HCT116 (cell line): ENCODE results near the gene AGPAT3. TPM values are rescaled to one million over a fixed set of nuclear protein-coding genes. Genes with fewer than 3 reads are reported as not detected.

Experiments used
- ATAC-seq: fragments of 200-7000 bp; cut with Tn5 transposase; 2 replicates; pipeline ENCODE4 v1.9.1; 2020; ENCODE audit warnings: mild to moderate bottlenecking, moderate library complexity
- BruUV-seq: library from RNA; stranded (reverse); fragments of 400-500 nt; replicated peaks from 2 replicates; lab custom pipeline; 2021; lab: Mats Ljungman, UMichigan
- CTCF ChIA-PET: fragments of 300-600 bp; sonication (Branson Sonifier 250); formaldehyde crosslinking; loops from one replicate; lab custom pipeline; 2021; ENCODE audit warnings: antibody characterized with exemption; lab: Charles Lee
- POLR2A ChIA-PET: fragments of 300-600, 350-600 bp; sonication (Branson Sonifier 250); formaldehyde crosslinking; loops from one replicate; lab custom pipeline; 2021; ENCODE audit warnings: antibody characterized with exemption; lab: Charles Lee
- RAD21 ChIA-PET, 2 experiments: fragments of 300-600 bp; sonication (Branson Sonifier 250); formaldehyde crosslinking; loops; one replicate each; lab custom pipeline; 2023; ENCODE audit warnings: low total read pairs in 2 of 2; ENCODE audit not compliant: uncharacterized antibody in 2 of 2, unreplicated experiment in 2 of 2, low non-redundant PET in 1 of 2; lab: Charles Lee
- DNase-seq: peaks from one replicate; pipeline ENCODE4 v3.0.0-alpha.2; 2010; ENCODE audit warnings: low read depth, low spot score
- H2AFZ ChIP-seq: fragments of 200-600 bp; shearing (Covaris generic), sonication (generic); 2 replicates; pipeline ENCODE4 v1.6.1; 2017; ENCODE audit warnings: low read depth, mixed run types, mixed read lengths, antibody characterized with exemption, low read length; ENCODE audit not compliant: poor library complexity, severe bottlenecking
- H3K27ac ChIP-seq: 2 replicates; pipeline ENCODE4 v1.5.1; 2012; ENCODE audit warnings: low read depth, low read length
- H3K27me3 ChIP-seq: fragments of 200-600 bp; sonication (generic); 2 replicates; pipeline ENCODE4 v1.6.1; 2016; ENCODE audit warnings: mixed run types, low read length, mixed read lengths; ENCODE audit not compliant: insufficient read depth
- H3K36me3 ChIP-seq, 2 experiments: fragments of 200-500 bp in 1 of 2; fragments of 200-600 bp in 1 of 2; sonication (Bioruptor generic) in 1 of 2; sonication (generic) in 1 of 2; 2 replicates each; pipeline versions ENCODE4 v1.5.1 to v1.6.1; 2014 to 2016; ENCODE audit warnings: low read length in 2 of 2, inconsistent platforms in 1 of 2, mixed read lengths in 1 of 2, mixed run types in 1 of 2; ENCODE audit not compliant: insufficient read depth in 2 of 2, control insufficient read depth in 1 of 2
- H3K4me1 ChIP-seq, 2 experiments: fragments of 200-600 bp in 1 of 2; sonication (generic) in 1 of 2; 2 replicates each; pipeline versions ENCODE4 v1.5.1 to v1.6.1; 2012 to 2017; ENCODE audit warnings: low read length in 2 of 2, inconsistent platforms in 1 of 2, mild to moderate bottlenecking in 1 of 2, mixed read lengths in 1 of 2, mixed run types in 1 of 2, moderate library complexity in 1 of 2; ENCODE audit not compliant: insufficient read depth in 2 of 2, control insufficient read depth in 1 of 2
- H3K4me2 ChIP-seq: fragments of 200-600 bp; sonication (generic); 2 replicates; pipeline ENCODE4 v1.6.1; 2017; ENCODE audit warnings: mixed run types, low read length, mixed read lengths
- H3K4me3 ChIP-seq, 2 experiments: fragments of 200-600 bp in 1 of 2; sonication (generic) in 1 of 2; replicated peaks in 1 of 2; 2 replicates each; pipeline ENCODE4 v1.5.1; 2011 to 2016; ENCODE audit warnings: low read length in 2 of 2, control low read depth in 1 of 2, low read depth in 1 of 2, mild to moderate bottlenecking in 1 of 2, mixed read lengths in 1 of 2, mixed run types in 1 of 2
- H3K79me2 ChIP-seq: fragments of 200-600 bp; sonication (generic); 2 replicates; pipeline ENCODE4 v1.6.1; 2017; ENCODE audit warnings: mild to moderate bottlenecking, mixed run types, low read length, moderate library complexity, mixed read lengths; ENCODE audit not compliant: insufficient read depth
- H3K9ac ChIP-seq: fragments of 200-600 bp; sonication (generic); 2 replicates; pipeline ENCODE4 v1.6.1; 2016; ENCODE audit warnings: low read length, mixed read lengths
- H3K9me2 ChIP-seq: fragments of 200-600 bp; sonication (generic), shearing (Covaris generic); 2 replicates; pipeline ENCODE4 v1.6.1; 2017; ENCODE audit warnings: mixed run types, mild to moderate bottlenecking, moderate library complexity; ENCODE audit not compliant: insufficient read depth
- H3K9me3 ChIP-seq, 2 experiments: fragments of 200-500 bp in 1 of 2; fragments of 200-600 bp in 1 of 2; sonication (Bioruptor generic) in 1 of 2; sonication (generic) in 1 of 2; 2 replicates each; pipeline ENCODE4 v1.6.1; 2014 to 2017; ENCODE audit warnings: low read length in 2 of 2, mixed read lengths in 2 of 2, inconsistent platforms in 1 of 2, low read depth in 1 of 2, mild to moderate bottlenecking in 1 of 2, mixed run types in 1 of 2, moderate library complexity in 1 of 2; ENCODE audit not compliant: control insufficient read depth in 1 of 2, insufficient read depth in 1 of 2
- H4K20me1 ChIP-seq: fragments of 200-600 bp; sonication (generic), shearing (Covaris generic); 2 replicates; pipeline ENCODE4 v1.6.1; 2017; ENCODE audit warnings: mixed run types, mild to moderate bottlenecking, moderate library complexity; ENCODE audit not compliant: insufficient read depth
- ATF3 ChIP-seq: IDR thresholded peaks from 2 replicates; pipeline ENCODE4 v1.6.1; 2012
- CBX3 ChIP-seq: IDR thresholded peaks from 2 replicates; pipeline ENCODE4 v1.6.1; 2012; ENCODE audit warnings: low read depth
- EGR1 ChIP-seq: IDR thresholded peaks from 2 replicates; pipeline ENCODE4 v1.6.1; 2012; ENCODE audit warnings: low read depth
- EZH2 ChIP-seq: fragments of 200-600 bp; sonication (generic); IDR thresholded peaks from 2 replicates; pipeline ENCODE4 v1.6.1; 2017; ENCODE audit warnings: antibody characterized with exemption, mixed run types
- EZH2phosphoT487 ChIP-seq: fragments of 200-600 bp; IDR thresholded peaks from 2 replicates; pipeline ENCODE4 v1.6.1; 2018; ENCODE audit warnings: antibody characterized with exemption, borderline replicate concordance
- JUND ChIP-seq: IDR thresholded peaks from 2 replicates; pipeline ENCODE4 v1.6.1; 2012
- MAX ChIP-seq: IDR thresholded peaks from 2 replicates; pipeline ENCODE4 v1.6.1; 2012
- POLR2AphosphoS5 ChIP-seq: IDR thresholded peaks from 2 replicates; pipeline ENCODE4 v1.6.1; 2011; ENCODE audit warnings: mild to moderate bottlenecking, low read depth, low read length, moderate library complexity
- RAD21 ChIP-seq: IDR thresholded peaks from 2 replicates; pipeline ENCODE4 v1.6.1; 2012; ENCODE audit warnings: low read depth, mild to moderate bottlenecking
- SIN3A ChIP-seq: IDR thresholded peaks from 2 replicates; pipeline ENCODE4 v1.6.1; 2012; ENCODE audit warnings: low read depth
- SP1 ChIP-seq: IDR thresholded peaks from 2 replicates; pipeline ENCODE4 v1.6.1; 2012; ENCODE audit warnings: low read depth
- TCF7L2 ChIP-seq: IDR thresholded peaks from 2 replicates; pipeline ENCODE4 v1.7.0; 2011; ENCODE audit warnings: borderline replicate concordance, inconsistent platforms; ENCODE audit not compliant: insufficient read depth, insufficient read length; ENCODE audit errors: extremely low read depth
- YY1 ChIP-seq: IDR thresholded peaks from 2 replicates; pipeline ENCODE4 v1.6.1; 2011; ENCODE audit warnings: low read length, low read depth, moderate library complexity, mild to moderate bottlenecking; ENCODE audit not compliant: insufficient replicate concordance; ENCODE audit errors: extremely low read depth
- intact Hi-C: fragments of 100-400 bp; cut with micrococcal nuclease; formaldehyde crosslinking; loops from 2 replicates; pipeline ENCODE4 v1.10.0; 2022
- total RNA-seq: library from RNA; stranded (reverse); gene quantifications from one replicate; pipeline ENCODE4 v1.2.1, GENCODE V29; 2021; ENCODE audit not compliant: unreplicated experiment

The AGPAT3 gene
- total RNA-seq, 1 experiment from 2014 or later: 54.1 TPM

- H3K4me3 ChIP-seq: no peak overlapping the region
- no peaks in the 10 kb centered on the region for H3K79me2 ChIP-seq
- no peaks in the 10 kb centered on the region for H3K4me1 ChIP-seq
- intact Hi-C loops: no loop called here
- H3K9me3 ChIP-seq: no peaks in the 10 kb centered on the region
- H3K36me3 ChIP-seq: no peaks in the 10 kb centered on the region; a peak in 1 of 4 replicates
- ChIA-PET CTCF (no interaction called here), RAD21 (no interaction called here), POLR2A (no interaction called here)
- H4K20me1 ChIP-seq: no peaks in the 10 kb centered on the region
- ATAC-seq: no peak
- no peak for DNase-seq
- no peak overlapping the region for H2AFZ ChIP-seq
- no peak overlapping the region for H3K9ac ChIP-seq
- H3K4me2 ChIP-seq: no peak overlapping the region
- no peak overlapping the region for H3K27ac ChIP-seq
- H3K27me3 ChIP-seq: no peaks in the 10 kb centered on the region
- no peaks in the 10 kb centered on the region for H3K9me2 ChIP-seq
- BruUV-seq: no TSS peak
- TF ChIP-seq TCF7L2 (no peak), MAX (no peak), SP1 (no peak), CBX3 (no peak), SIN3A (no peak), EZH2 (no peak), POLR2AphosphoS5 (no peak), EZH2phosphoT487 (no peak), RAD21 (no peak), YY1 (no peak), EGR1 (no peak), ATF3 (no peak), JUND (no peak)
Observed at GRCh38 chr21:43981151-43981870, 116.3 kb downstream of the AGPAT3 start.
